SU-DHL-6 (cell line): ENCODE measurements around the gene PPM1H.
"Not testable (repeated sequence)": the region's sequence is repeated elsewhere in the genome, so short reads cannot be mapped to it uniquely, and the experiment has no call there.

Experiments used
- H2AFZ ChIP-seq: fragments of 200-600 bp; sonication (generic); 2 replicates; pipeline ENCODE4 v1.6.1; 2014; ENCODE audit warnings: low read depth, mild to moderate bottlenecking, moderate library complexity, mixed read lengths, antibody characterized with exemption, low read length; ENCODE audit not compliant: severe bottlenecking
- H3F3A ChIP-seq: fragments of 200-600 bp; shearing (Covaris generic); 2 replicates; pipeline ENCODE4 v1.6.0; 2016; ENCODE audit warnings: antibody characterized with exemption, mild to moderate bottlenecking; ENCODE audit not compliant: insufficient read depth
- H3K27ac ChIP-seq: fragments of 200-600 bp; sonication (generic); 2 replicates; pipeline ENCODE4 v1.5.1; 2016; ENCODE audit warnings: low read depth, mild to moderate bottlenecking, low read length, moderate library complexity, mixed read lengths
- H3K27me3 ChIP-seq: fragments of 200-600 bp; sonication (generic), shearing (Covaris generic); 2 replicates; pipeline ENCODE4 v1.6.0; 2014; ENCODE audit warnings: mild to moderate bottlenecking, low read length
- H3K36me3 ChIP-seq: fragments of 200-600 bp; sonication (generic); 2 replicates; pipeline ENCODE4 v1.6.1; 2014; ENCODE audit warnings: mild to moderate bottlenecking, low read length, mixed read lengths
- H3K4me2 ChIP-seq: fragments of 300-600, 200-600 bp; shearing (Covaris generic), sonication (generic); 2 replicates; pipeline ENCODE4 v1.6.0; 2014; ENCODE audit warnings: low read length, low read depth, mild to moderate bottlenecking; ENCODE audit not compliant: poor library complexity, severe bottlenecking
- H3K4me3 ChIP-seq: fragments of 200-600 bp; sonication (generic); 2 replicates; pipeline ENCODE4 v1.5.1; 2014; ENCODE audit warnings: antibody characterized with exemption, low read length, mild to moderate bottlenecking, mixed read lengths; ENCODE audit not compliant: insufficient read depth, poor library complexity, severe bottlenecking
- H3K79me2 ChIP-seq: fragments of 200-600 bp; sonication (generic); 2 replicates; pipeline ENCODE4 v1.6.1; 2014; ENCODE audit warnings: mild to moderate bottlenecking, low read length, moderate library complexity; ENCODE audit not compliant: insufficient read depth
- H3K9ac ChIP-seq: fragments of 200-600 bp; sonication (generic); 2 replicates; pipeline ENCODE4 v1.7.0; 2014; ENCODE audit warnings: mild to moderate bottlenecking, low read length
- H3K9me2 ChIP-seq: fragments of 200-600 bp; sonication (generic); replicated peaks from 2 replicates; pipeline ENCODE4 v1.6.1; 2014; ENCODE audit warnings: low read length; ENCODE audit not compliant: insufficient read depth
- H3K9me3 ChIP-seq: fragments of 200-600 bp; sonication (generic); 2 replicates; pipeline ENCODE4 v1.6.1; 2014; ENCODE audit warnings: low read length, mixed read lengths; ENCODE audit not compliant: insufficient read depth
- H4K20me1 ChIP-seq: fragments of 200-600 bp; sonication (generic); 2 replicates; pipeline ENCODE4 v1.6.1; 2014; ENCODE audit warnings: low read depth, mild to moderate bottlenecking, antibody characterized with exemption, low read length, moderate library complexity, mixed read lengths
- EZH2phosphoT487 ChIP-seq: fragments of 200-600 bp; sonication (generic), shearing (Covaris generic); conservative IDR thresholded peaks from 2 replicates; pipeline ENCODE4 v1.6.1; 2018; ENCODE audit warnings: mild to moderate bottlenecking, antibody characterized with exemption, low read length, moderate library complexity, mixed read lengths
- TF ChIP-seq, protein P1 (sequence below): fragments of 200-600 bp; sonication (generic); IDR thresholded peaks from one replicate; pipeline ENCODE4 v1.5.1; 2017; ENCODE audit warnings: antibody characterized with exemption, mild to moderate bottlenecking, low read length, moderate library complexity; ENCODE audit not compliant: insufficient read depth, poor library complexity, severe bottlenecking

PPM1H gene

DNA sequence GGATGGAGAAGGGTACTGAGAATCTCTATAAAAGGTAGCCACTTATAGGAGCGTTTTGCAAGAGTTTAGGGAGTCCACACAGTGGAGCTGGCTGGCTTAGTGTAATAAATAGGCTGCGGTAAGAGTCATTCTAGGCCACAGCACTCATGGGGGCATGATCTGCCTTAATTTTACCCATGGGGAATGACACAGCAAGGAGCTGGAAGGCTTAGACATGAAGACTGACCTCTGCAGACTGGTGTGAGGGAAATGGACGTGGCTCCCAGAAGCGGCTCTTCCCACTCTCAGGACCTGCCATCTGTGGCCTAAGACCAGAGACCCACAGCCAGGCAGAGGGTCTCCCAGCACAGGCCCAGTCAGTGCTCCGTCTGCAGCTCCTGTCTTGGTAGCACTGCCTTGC is 173.3 kb downstream of the PPM1H start:
- no peaks in the 10 kb centered on the region for H3F3A ChIP-seq
- no peak overlapping the region for H2AFZ ChIP-seq
- TF ChIP-seq EZH2phosphoT487: no peak
- TF ChIP-seq, protein P1, sequence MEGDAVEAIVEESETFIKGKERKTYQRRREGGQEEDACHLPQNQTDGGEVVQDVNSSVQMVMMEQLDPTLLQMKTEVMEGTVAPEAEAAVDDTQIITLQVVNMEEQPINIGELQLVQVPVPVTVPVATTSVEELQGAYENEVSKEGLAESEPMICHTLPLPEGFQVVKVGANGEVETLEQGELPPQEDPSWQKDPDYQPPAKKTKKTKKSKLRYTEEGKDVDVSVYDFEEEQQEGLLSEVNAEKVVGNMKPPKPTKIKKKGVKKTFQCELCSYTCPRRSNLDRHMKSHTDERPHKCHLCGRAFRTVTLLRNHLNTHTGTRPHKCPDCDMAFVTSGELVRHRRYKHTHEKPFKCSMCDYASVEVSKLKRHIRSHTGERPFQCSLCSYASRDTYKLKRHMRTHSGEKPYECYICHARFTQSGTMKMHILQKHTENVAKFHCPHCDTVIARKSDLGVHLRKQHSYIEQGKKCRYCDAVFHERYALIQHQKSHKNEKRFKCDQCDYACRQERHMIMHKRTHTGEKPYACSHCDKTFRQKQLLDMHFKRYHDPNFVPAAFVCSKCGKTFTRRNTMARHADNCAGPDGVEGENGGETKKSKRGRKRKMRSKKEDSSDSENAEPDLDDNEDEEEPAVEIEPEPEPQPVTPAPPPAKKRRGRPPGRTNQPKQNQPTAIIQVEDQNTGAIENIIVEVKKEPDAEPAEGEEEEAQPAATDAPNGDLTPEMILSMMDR: no peak

DNA sequence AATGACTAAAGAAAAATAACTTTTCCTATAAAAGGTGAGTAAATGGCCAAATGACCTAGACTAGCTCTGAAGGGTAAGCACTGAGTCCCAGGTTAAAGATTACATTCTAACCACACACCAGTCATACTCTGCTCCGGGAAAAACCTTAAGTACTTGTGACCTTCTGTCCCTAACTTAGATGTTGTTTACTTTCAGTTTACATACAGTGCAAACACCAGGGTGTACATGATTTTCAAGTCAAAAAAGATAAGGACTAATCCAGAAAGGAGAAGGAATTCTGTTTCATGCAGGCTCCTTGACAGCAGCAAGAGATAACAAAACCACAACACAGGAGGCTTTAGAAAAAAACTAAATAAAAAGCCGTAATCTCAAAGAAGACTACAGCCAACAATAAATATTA is 174.2 kb downstream of the PPM1H start:
- Histone ChIP-seq H3K9ac (no peak overlapping the region), H2AFZ (no peak overlapping the region), H3K79me2 (no peaks in the 10 kb centered on the region), H3K4me3 (no peak overlapping the region), H3K27me3 (no peaks in the 10 kb centered on the region), H3K4me2 (no peak overlapping the region), H3K9me3 (no peaks in the 10 kb centered on the region), H4K20me1 (no peaks in the 10 kb centered on the region), H3K9me2 (no peaks in the 10 kb centered on the region), H3K27ac (no peak overlapping the region), H3K36me3 (no peaks in the 10 kb centered on the region), H3F3A (no peaks in the 10 kb centered on the region)
- TF ChIP-seq, protein P1: no peak
- TF ChIP-seq EZH2phosphoT487: no peak

More for the DNA sequence above, 173.3 kb downstream of the PPM1H start:
- Histone ChIP-seq H3K27me3 (no peaks in the 10 kb centered on the region), H4K20me1 (no peaks in the 10 kb centered on the region), H3K9me3 (no peaks in the 10 kb centered on the region), H3K4me2 (no peak overlapping the region), H3K9me2 (no peaks in the 10 kb centered on the region), H3K4me3 (no peak overlapping the region), H3K9ac (no peak overlapping the region), H3K36me3 (no peaks in the 10 kb centered on the region), H3K79me2 (no peaks in the 10 kb centered on the region), H3K27ac (no peak overlapping the region)

DNA sequence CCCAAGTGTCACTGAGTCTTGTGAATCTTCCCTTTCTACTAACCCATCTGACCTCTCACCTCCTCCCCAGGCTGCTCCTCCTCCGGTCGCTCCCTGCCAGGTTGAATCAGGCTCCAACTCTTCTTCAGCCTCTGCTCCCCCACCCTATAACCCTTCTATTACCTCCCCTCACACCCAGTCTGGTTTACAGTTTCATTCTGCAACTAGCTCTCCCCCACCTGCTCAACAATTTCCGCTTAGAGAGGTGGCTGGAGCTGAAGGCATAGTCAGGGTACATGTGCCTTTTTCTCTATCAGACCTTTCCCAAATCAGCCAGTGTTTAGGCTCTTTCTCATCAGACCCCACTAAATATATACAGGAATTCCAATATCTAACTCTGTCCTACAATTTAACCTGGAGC is 174.6 kb downstream of the PPM1H start:
- H4K20me1 ChIP-seq, H3K9me2 ChIP-seq, H3K79me2 ChIP-seq, H2AFZ ChIP-seq, H3K4me3 ChIP-seq, H3F3A ChIP-seq, H3K4me2 ChIP-seq, H3K9me3 ChIP-seq, H3K36me3 ChIP-seq, H3K9ac ChIP-seq, H3K27me3 ChIP-seq, H3K27ac ChIP-seq: not testable (repeated sequence)

DNA sequence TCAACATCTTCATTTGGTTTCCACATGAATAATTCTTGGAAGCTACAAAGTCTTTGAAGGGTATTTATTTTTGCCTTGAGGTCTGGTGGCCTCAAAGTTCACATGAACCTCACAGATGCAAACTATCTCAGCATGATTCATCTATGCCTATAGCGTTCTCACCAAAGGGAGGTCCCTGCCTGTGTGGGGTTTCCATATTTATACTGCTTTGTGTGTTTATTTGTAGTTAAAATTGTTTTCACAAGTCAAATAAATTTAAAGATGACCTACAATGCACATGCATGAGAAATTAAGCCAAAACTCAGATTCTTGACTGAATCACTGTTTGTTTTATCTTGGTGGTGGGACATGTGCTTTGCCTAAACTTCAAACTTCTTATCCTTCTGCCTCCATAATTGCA is 176.7 kb downstream of the PPM1H start:
- H3K27me3 ChIP-seq: no peaks in the 10 kb centered on the region
- no peaks in the 10 kb centered on the region for H3K9me2 ChIP-seq
- H3K4me2 ChIP-seq: no peak overlapping the region
- H3F3A ChIP-seq: no peaks in the 10 kb centered on the region
- H3K79me2 ChIP-seq: no peaks in the 10 kb centered on the region
- H3K9ac ChIP-seq: no peak overlapping the region
- no peak overlapping the region for H3K27ac ChIP-seq
- H3K36me3 ChIP-seq: no peaks in the 10 kb centered on the region
- no peaks in the 10 kb centered on the region for H4K20me1 ChIP-seq
- TF ChIP-seq EZH2phosphoT487: no peak
- TF ChIP-seq, protein P1: no peak
- H3K9me3 ChIP-seq: no peaks in the 10 kb centered on the region
- no peak overlapping the region for H2AFZ ChIP-seq
- H3K4me3 ChIP-seq: no peak overlapping the region
